SIG-M5 treated with dmso at 0.1 percent for 504 hours (cell line): ENCODE data around the gene PDE7B.

Experiments
- DNase-seq: peaks from one replicate; lab custom pipeline; 2025; ENCODE audit not compliant: unreplicated experiment; lab: John Stamatoyannopoulos, UW

The PDE7B gene

GRCh38 chr6:136226027-136226673 is 374.6 kb downstream of the PDE7B start:
- peak; percentile 76 for DNase-seq

- DNase-seq = no peak
Observed at GRCh38 chr6:136226674-136227377, 375.3 kb downstream of the PDE7B start.

GRCh38 chr6:136228814-136229213 is 377.3 kb downstream of the PDE7B start:
- peak; percentile 80 for DNase-seq

DNA sequence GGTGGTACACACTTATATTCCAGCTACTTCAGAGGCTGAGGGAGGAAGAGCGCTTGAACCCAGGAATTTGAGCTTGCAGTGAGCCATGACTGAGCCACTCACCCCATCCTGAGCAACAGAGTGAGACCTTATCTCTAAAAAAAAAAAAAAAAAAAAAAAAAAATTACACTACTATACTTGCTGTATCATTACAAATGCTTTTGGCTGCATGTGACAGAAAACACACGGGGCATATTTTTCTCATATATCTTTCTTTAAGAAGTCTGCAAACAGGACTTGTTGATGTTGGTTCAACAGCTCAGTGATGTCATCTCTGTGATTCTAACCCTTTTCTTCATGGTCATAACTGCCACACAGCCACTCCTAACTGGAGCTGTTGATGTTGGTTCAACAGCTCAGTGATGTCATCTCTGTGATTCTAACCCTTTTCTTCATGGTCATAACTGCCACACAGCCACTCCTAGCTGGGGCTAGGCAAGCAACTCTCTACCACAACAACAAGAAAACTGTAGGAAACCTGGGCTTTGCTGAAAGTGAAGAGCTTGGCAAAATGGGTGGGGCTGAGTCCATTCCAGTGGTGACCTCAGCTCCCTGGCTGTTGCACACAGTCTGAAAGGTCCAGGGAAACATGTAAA is 378.8 kb downstream of the PDE7B start:
- DNase-seq = no peak

DNA sequence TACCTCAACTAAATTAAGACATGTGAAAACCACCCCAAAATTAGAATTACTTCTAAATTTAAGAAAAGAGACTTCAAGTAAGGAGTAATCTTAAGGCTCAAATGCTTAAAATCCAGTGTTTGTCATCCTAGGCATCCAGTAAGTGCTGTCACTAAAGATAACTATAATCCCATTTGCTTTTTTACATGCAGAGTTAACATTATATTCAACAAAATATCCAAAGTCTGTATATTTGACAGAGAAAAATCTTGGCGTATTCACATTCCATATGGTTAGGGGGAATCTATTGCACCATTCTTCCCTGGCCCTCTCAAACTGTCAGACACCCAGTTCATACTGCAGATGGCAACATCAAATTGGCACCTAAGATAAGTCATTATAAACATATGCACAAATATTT is 381.2 kb downstream of the PDE7B start:
- no peak for DNase-seq

- peak; percentile 18 for DNase-seq
Observed at GRCh38 chr6:136235233-136235564, 383.7 kb downstream of the PDE7B start.

GRCh38 chr6:136236466-136237293 is 385.2 kb downstream of the PDE7B start:
- peak; percentile 40 for DNase-seq

- DNase-seq = no peak
Observed at GRCh38 chr6:136244061-136244616, 392.6 kb downstream of the PDE7B start.
